GM18499 (cell line): ENCODE data around the gene ANKRD63.

Experiments used
- ATAC-seq: cut with Tn5 transposase; IDR thresholded peaks from one replicate; pipeline ENCODE4 v1.9.1; 2021; ENCODE audit warnings: moderate number of reproducible peaks; ENCODE audit not compliant: insufficient read depth, unreplicated experiment

Gene ANKRD63

DNA sequence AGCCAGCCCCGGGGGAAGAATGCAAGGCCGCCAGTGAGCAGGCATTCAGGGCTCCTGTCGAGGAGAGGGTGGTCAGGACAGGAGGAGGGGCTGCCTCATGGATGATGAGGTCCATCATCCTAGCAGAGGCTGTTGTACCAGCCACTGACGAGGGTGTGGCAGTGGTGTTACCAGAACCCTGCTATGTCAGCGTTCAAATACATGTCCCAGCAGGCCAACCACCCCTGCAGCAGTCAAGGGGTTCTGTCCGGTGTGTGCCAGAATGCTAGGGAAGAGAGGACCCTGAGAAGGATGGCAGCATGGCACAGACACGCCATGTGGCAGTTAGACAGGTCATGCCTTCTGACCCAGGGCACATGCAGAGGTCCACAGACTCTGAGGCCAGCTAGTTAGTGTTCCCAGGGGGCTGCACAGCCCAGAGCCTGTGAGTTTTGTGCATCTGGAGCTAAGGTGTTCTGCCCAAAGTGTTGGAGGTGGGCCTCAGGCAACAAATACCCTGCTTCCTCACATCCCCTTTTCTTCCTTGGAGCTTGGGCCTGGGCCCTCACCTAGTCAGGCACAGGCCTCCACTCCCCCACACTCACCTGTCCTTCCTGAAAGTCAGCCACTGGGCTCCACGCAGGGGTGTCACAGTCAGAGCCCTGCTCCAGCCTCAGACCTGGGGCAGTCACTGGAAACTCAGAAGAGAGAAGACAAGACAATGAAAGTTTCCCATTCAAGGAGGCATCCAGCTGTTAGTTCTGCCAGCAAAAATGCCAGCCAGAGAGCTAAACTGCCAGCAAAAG, 36.2 kb downstream of the ANKRD63 start:
- no peak for ATAC-seq

DNA sequence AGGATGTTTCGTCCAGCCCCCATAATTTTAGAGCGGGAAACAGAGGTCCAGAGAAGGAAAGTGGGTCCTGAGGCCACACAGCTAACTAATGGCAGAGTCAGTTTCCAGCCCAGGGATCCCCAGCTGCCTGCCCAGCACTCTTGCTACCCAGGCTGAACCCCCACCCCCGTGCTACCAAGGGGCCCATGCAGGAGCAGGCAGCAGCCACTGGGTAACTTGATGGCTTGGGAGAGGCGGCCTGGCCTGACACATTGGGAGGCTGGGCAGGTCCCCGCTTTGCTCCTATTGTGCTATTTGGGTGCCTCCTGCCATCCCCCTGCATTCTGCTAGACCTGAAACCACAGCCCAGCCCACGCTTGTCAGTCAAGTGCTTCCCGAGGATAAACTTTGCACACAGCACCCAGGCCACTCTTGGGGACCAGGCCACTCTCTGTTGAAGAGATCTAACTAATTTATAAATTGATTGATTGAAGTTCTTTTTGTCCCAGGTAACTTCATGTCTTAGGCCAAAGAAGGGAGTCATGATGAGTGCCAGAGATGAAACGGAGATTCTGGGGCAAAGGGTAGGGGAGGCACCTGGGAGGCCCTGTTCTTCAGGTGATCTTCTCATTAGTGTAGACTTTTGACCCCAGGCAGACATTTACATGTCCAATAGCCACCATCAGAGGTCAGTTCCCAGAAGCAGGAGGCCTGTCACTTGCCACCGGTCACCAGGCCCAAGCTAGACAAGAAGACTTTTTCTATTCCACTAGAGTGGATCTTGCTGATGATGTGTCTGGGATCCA, 37.0 kb downstream of the ANKRD63 start:
- no peak for ATAC-seq

DNA sequence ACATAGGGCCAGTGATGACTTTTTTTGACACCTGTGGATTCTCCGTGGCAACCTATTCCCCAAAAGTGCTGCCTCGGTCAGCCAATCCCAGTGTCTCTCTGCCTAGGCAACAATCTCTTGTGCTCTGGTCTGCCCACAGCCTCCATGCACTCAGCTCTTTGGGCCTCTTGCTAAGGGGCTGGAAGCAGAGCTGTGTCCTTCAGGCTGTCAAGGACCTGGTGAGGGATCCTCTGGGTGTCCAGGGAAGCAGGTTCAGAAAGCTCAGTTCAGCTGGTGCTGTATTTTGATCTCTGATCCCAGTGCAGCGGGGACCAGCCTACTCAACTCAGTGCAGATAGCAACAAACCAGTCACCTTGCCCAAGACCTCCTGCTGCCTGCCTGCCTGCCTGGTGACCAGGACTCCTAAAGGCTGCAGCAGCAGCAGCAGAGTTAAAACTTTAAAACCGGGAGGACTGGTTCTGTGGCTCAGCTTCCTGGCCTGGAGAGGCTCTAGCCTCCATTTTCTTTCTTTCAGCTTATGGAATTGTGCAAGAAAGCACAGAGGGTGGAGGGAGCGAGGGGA, 37.8 kb downstream of the ANKRD63 start:
- ATAC-seq = no peak

DNA sequence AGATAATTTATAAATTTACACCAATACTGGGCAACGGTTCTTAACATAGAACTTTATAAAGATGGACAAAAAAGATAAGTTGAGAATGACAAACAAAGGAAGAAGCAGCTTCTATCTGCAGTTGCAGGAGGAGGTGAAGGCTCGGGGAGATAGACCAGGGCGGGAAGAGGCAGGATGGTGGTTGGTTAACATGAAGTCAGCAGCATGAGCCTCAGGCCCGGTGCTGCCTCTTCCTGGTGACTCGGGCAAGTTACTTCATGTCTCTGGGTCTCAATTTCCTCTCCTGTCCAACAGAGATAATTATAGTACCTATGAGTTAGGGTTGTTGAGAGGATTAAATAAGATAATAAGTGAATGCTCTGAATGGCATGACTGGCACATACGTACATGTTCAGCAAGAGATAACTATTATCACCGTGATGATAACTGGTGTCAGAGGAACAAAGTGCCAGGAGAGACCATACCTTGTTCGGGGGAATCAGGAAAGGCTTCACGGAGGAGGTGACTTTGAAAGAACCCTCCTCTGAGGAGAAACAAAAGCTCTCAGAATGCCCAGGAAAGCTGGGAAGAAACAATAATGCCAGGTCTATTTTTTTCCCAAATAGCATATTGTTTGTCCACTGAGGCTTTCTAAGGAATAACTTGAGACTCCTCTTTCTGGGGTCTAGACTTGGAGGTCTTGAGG, 39.6 kb downstream of the ANKRD63 start:
- ATAC-seq = no peak

DNA sequence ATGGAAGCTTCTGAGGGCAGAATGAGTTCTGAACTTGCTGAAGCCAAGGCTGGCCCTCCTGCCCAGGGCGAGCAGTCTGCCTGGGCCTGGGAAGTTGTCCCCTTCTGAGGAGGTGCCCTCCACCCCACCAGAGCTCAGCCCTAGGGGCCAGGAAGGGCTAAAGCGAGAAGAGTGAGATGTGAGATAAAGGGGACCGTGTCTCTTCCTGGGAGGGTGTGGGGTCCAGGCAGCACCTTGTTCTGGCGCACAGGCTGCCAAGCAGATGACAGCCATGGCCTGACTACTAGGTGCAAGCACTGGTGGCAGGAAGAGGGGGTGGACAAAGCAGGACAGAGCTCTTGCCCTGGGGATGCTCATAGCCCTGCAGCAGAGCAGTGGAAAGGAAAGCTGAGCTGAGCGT, 40.3 kb downstream of the ANKRD63 start:
- no peak for ATAC-seq

DNA sequence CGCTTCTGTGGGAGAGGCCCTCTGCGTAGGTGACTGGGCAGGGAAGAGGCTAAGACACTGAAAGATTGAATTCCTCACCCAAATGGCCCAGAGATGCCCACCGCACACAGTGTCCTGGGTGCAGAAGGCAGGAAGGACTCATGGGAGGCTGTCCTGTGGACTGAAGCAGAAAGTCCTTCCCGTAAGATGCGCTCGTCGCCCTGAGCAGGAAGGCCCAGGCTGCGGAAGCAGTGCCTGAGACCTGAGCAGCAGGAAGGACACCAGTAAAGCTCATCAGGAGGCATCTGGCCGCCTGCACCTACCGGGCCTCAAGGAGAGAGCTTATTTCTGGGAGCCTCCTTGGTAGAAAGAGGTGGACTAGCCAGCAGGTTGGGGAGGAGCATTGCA, 40.7 kb downstream of the ANKRD63 start:
- no peak for ATAC-seq

DNA sequence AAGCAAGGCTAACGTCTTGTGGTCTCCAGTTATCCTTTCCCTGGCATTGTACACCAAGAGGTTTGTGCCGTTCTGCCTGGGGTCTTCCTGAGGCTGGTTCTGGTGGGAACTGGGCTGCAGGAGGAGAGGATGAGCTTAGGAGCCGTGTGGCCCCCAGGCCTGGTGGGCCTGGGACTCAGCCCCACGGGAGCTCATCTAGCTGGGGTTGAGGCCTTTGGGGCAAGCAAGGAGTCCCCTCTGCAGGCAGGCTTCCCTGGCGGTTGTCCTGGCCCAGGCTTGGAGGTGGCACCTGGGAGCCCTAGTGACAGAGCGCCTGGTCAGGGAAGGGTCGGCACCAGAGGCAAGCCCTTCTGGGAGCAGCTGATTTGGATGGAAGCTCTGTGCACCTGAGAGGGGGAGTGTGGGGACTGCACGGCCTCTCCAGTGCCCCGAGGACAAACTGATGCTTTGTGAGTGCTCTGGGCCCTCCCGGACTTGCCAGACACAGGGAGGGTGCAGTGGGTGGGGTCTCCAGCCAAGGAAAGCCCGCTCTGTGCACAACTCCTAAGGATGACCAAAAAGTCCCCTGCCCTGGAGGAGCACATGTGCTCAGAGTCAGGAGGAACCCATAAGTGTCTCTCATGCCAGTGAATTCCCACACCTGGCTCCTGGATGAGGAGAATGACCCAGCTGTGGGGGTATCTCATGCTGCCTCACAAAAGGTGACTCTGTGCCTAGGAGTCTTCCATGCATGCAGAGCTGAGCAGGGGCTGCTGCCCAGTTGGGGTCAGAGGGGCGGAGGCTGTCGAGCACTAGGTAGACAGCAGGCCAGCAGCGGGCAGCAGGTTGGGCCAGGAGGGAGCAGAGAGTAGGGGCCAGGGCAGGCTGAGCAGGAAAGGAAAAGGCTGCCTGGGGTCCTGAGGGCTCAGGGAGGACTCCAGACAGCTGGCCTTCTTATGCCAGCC, 41.3 kb downstream of the ANKRD63 start:
- ATAC-seq = no peak

DNA sequence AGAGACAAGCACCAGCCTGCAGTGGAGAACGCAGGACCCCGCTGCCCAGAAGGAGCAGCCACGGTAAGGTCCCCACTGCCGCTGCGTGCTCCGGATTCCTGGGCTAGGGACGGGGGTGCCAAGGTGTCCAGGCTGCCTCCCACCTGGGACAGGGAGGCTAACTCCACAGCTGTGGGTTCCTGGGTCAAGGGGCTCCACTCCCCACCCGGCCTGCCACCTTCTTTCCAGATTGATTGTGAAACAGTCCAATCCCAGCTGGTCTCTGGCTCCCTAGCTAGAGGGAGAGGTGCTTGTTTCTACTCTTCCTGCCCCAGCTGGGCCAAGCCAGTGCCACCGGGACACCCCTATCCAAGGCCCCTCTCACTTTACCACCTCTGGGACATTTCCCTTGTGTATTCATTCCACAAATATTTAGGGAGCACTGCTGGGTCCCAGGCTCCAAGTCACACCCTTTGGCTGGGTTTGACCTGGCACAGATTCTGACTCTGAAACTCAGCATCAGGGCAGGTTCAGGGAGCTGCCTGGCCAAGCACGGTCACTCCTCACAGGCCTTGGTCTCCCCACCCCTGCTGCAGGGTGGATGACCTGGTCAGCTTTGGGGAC, 42.1 kb downstream of the ANKRD63 start:
- no peak for ATAC-seq

DNA sequence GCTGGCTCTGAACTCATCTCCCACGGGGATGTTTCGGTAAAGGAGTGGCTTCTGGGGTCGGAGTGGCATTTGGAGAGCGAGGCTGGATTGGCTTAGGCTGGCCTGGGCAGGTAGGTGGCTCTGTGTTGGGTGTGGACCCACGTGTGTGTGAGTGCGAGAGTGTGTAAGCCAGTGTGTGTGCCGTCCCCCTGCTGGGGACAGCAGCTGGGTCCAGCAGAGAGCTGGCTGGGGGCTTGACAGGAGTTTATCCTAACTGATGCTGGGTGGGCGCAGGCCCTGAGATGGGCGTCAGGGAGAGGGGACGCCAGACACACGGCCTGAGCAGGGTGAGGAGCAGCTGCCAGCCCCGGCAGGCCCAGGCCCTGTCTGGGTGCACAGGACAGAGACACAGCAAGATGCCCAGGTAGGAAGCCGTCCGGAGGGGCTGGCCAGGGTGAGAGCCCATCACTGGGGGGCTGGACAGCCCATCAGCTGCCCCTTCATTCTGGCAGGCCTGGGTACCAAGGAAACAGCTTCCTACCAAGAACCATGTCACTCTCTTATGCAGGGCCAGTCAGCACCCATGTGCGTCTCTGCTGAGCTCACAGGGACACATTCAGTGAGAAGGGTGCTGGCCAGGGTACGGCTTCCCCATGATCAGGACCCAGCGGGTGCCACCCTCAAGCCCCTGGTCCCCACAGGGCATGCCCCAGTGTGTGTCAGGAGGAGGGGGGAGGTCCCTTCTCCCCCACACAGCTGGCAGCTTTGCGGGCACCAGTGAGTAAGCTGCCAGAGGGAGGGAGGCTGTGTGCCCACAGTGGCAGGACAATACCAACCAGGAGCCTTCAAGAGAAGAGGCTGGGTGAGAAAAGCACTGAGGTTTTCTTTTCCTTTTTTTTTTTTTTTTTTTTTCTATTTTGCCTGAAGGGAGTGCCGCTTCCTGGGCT, 42.9 kb downstream of the ANKRD63 start:
- no peak for ATAC-seq

DNA sequence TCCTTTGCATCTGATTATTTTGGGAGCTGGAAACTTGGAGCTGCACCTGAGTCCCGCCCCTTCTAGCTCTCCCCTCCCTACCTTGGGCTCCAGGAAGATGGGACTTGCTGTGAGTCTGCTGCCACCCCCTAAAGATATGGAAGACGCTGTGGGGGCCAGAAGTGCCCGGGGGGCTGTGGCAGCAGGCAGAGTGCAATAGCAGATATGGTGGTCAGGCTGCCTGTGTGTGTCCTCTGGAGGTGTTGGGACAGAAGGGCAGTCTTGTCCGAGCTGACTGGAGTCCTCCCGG, 43.5 kb downstream of the ANKRD63 start:
- no peak for ATAC-seq

DNA sequence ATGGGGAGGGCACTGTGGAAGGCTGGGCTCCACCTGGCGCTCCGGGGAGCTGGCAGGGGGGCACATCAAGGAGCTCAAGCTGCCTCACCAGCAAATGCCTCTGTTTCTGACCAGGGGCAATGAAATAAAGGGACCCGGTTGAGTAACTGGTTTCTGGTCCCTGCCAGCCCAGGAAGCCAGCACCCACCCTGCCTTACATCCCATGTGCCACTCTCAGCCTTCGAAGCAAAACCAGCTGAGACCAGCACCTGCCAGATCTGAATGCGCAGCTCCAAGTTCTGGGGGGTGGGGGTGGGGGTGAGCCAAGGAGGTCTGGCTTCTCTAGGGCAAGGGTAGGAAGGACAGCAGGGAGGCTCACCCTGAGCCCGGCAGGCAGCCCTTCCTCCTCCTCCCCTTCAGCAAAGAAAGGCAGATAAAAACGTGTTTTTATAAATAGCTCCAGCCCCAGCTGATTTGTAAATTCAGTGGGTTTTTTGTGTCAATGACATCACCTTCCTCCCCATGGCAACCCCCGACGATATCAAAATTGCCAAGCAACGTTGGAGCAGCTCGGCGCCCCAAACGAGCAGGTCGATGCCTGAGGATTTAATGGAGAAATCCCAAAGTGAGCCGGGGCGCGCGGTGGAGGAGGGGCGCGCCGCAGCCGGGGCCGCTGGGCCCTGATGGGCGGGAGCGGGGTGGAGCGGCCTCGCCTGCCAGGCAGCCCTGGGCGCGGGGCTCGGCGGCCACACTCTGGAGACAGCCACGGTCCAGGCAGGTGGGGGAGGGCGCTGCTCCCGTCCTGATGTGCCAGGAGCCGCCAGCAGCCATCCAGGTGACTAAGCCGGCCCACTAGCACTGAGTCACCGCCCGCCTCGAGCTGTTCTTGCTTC, 44.1 kb downstream of the ANKRD63 start, which contains the start of gene PAK6:
PAK6 (plus strand) TSS at position 532 of the 872 bp plus-strand sequence. CDS start 25,723 bp downstream, outside the sequence.
- no peak for ATAC-seq

DNA sequence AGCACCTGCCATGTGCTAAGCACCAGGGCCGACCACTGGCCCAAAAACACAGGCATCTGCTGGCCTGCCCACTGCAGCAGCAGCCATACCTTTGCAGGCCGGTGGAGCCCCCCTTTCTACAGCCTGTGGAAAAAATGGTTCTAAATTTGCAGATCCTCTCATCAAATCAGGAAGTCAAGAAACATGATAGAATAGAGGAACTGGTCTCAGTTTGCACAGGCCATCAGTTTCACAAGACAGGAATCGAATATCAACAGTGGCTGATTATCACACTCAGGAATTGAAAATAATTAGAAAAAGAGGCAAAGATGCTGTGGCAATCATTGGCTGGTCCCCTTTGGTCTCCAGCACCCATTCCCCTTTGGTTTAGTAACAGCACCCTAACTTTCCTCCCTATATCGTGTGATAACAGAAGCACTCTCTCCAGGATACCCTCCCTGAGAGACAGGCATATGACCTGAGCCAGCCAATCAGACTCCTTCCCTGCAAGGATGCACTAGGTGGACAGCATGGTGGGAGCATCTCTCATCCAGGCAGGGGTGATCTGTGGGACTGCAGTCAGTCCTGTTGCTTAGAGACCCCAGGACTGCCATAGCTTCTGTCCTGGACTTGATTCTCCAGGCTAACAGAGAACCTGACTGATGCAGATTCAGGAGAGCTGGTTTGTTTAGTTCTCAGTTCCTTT, 47.5 kb downstream of the ANKRD63 start:
- ATAC-seq = no peak

DNA sequence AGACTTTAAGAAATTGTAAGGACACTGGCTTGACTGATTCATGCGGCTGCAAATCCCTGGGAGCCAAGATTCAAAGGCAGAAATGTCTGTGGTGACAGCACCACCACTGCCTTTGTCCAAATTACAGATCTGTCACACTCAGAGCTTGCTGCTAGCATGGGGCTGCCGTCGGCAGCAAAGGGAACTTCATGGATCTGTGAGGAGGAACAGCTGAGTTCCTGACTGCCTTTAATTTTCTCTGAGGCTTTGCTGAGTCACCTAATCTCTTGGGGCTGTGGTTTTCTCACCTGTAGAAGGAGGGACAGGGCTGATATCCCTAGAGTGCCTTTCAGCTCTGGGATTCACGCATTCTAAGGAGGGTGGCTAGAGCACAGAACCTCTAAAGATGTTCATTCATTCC, 48.1 kb downstream of the ANKRD63 start:
- ATAC-seq = no peak

DNA sequence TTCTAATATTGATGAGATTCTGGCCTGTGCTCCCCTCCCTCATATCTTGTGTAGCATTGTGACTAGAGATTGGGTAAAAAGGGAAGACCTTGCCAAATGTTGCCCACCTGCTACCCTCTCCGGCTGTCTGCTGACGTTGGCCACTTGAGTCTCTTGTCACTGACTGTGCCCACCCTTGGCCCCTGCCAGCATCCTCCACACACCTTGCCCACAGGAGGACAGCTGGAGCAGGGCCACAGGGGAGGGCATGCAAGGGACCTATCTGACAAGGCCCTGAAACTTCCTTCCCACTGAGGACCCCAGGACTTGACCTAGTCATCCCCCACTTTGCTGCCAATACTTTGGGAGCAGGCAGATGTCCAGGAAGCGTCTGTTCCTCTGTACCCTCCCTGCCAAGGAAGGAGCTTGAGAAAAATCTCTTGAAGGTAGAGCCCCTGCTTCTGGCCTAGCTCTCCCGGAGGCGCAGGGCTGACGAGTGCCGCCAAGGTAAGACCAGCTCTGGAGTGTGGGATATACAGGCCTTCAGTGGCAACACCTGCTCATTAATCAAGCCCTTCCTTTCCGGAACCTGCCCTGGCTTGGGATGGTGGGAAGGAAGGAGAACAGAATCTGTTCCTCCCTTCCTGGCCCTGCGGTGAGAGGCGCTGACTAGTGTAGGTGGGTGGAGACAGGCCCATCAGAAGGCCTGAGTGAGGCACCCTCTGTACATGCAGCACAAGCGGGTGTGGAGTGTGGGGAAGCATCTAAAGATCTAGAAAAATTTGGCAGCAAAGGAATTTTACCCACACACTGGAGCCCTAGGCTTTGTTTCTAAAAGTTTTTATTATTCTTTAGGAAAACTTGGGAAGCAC, 48.9 kb downstream of the ANKRD63 start:
- ATAC-seq = no peak

DNA sequence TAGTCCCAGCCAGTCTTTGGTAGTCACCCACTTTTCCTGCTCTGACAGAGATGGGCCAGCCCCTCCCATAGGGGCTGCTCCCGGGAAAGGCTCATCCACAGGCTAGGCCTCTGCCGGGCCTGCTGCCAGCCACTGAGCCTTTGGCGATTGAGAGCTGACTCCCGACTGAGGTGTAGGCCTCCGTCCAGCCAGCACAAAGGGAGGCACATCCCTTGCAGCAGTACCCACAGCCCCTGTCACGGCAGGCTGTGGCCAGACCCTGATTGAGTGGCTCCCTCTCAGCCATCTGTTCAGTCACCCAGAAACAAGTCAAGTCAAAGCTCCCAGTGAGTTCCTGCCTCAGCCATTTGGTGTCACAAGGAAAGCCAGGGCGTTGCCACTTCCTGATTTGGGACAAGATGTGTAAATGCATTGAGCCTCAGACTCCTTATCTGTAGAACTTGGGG, 50.2 kb downstream of the ANKRD63 start:
- no peak for ATAC-seq
